ENCODE measurements around the gene VAX1. TPM values are rescaled to one million over a fixed set of nuclear protein-coding genes. Genes with fewer than 3 reads are reported as not detected.

VAX1 gene
- total RNA-seq, 4 donors from 2014 or later: not detected

- Histone ChIP-seq H3K27me3 (peaks cover 0 to 100% of the 10 kb centered on the region in 2 donors), H3K36me3 (no peaks in the 10 kb centered on the region), H3K4me3 (no peak overlapping the region), H3K9me3 (no peaks in the 10 kb centered on the region), H3K4me1 (peaks cover 0 to 17% (median 8%) of the 10 kb centered on the region in 4 donors), H3K27ac (no peak overlapping the region)
- no peak for DNase-seq (ENCODE audit: low spot score in 2 of 2)
- no peak for TF ChIP-seq CTCF (IDR thresholded peaks at IDR 0.05)
- TF ChIP-seq POLR2A (IDR thresholded peaks at IDR 0.05): no peak
- TF ChIP-seq EP300 (IDR thresholded peaks at IDR 0.05): no peak
- WGBS, 2 donors: 17 to 19% methylated on average over 2 of the region's 2 CpGs
These were observed 20.2 kb upstream of the VAX1 start for GRCh38 chr10:117158297-117158696.

GRCh38 chr10:117152668-117153067, 14.6 kb upstream of the VAX1 start:
- WGBS, 2 donors: 36 to 43% methylated on average over 3 of the region's 3 CpGs
- peaks cover 0 to 69% of the 10 kb centered on the region in 2 donors for H3K27me3 ChIP-seq
- TF ChIP-seq EP300 (IDR thresholded peaks at IDR 0.05) (no peak), CTCF (IDR thresholded peaks at IDR 0.05) (no peak), POLR2A (IDR thresholded peaks at IDR 0.05) (no peak)

GRCh38 chr10:117148284-117148683, 10.2 kb upstream of the VAX1 start:
- TF ChIP-seq POLR2A (IDR thresholded peaks at IDR 0.05) (no peak), CTCF (IDR thresholded peaks at IDR 0.05) (no peak), EP300 (IDR thresholded peaks at IDR 0.05) (no peak)
- H3K27ac ChIP-seq: no peak overlapping the region
- H3K27me3 ChIP-seq: peaks cover 0 to 61% of the 10 kb centered on the region in 2 donors
- no peak overlapping the region for H3K4me3 ChIP-seq
- H3K9me3 ChIP-seq: peaks cover 0 to 20% (median 0%) of the 10 kb centered on the region in 4 donors
- H3K4me1 ChIP-seq: no peaks in the 10 kb centered on the region
- 66 to 73% methylated on average over 3 of the region's 3 CpGs for WGBS, 2 donors
- DNase-seq (ENCODE audit: low spot score in 2 of 2): no peak
- H3K36me3 ChIP-seq: no peaks in the 10 kb centered on the region

More at GRCh38 chr10:117152668-117153067, 14.6 kb upstream of the VAX1 start:
- H3K36me3 ChIP-seq: no peaks in the 10 kb centered on the region
- no peak overlapping the region for H3K4me3 ChIP-seq
- DNase-seq (ENCODE audit: low spot score in 2 of 2): no peak
- H3K9me3 ChIP-seq: no peaks in the 10 kb centered on the region
- no peak overlapping the region for H3K27ac ChIP-seq
- H3K4me1 ChIP-seq: no peaks in the 10 kb centered on the region

GRCh38 chr10:117145019-117145418, 6.9 kb upstream of the VAX1 start:
- peaks cover 0 to 5% (median 0%) of the 10 kb centered on the region in 4 donors for H3K4me1 ChIP-seq
- H3K4me3 ChIP-seq: no peak overlapping the region
- H3K27me3 ChIP-seq: peaks cover 0 to 75% of the 10 kb centered on the region in 2 donors
- no peak overlapping the region for H3K27ac ChIP-seq
- H3K36me3 ChIP-seq: no peaks in the 10 kb centered on the region
- no peak for DNase-seq (ENCODE audit: low spot score in 2 of 2)
- WGBS, 2 donors: 71 to 78% methylated on average over 4 of the region's 4 CpGs
- TF ChIP-seq POLR2A (IDR thresholded peaks at IDR 0.05) (no peak), CTCF (IDR thresholded peaks at IDR 0.05) (no peak), EP300 (IDR thresholded peaks at IDR 0.05) (no peak)
- peaks cover 0 to 25% (median 0%) of the 10 kb centered on the region in 4 donors for H3K9me3 ChIP-seq

GRCh38 chr10:117143103-117143823, 5.2 kb upstream of the VAX1 start:
- Histone ChIP-seq H3K4me3 (no peak overlapping the region), H3K9me3 (peaks cover 0 to 25% (median 0%) of the 10 kb centered on the region in 4 donors), H3K4me1 (peaks cover 0 to 21% (median under 1%) of the 10 kb centered on the region in 4 donors), H3K27me3 (peaks cover 4 to 92% of the 10 kb centered on the region in 2 donors), H3K27ac (no peak overlapping the region), H3K36me3 (no peaks in the 10 kb centered on the region)
- no peak for TF ChIP-seq CTCF (IDR thresholded peaks at IDR 0.05)
- no peak for TF ChIP-seq POLR2A (IDR thresholded peaks at IDR 0.05)
- no peak for TF ChIP-seq EP300 (IDR thresholded peaks at IDR 0.05)
- 59 to 73% methylated on average over 5 of the region's 5 CpGs for WGBS, 2 donors
- no peak for DNase-seq (ENCODE audit: low spot score in 2 of 2)

Data from tibial nerve (tissue), 4 donors.